A549 (cell line): ENCODE results near the gene COPZ2. TPM values are rescaled to one million over a fixed set of nuclear protein-coding genes. Genes with fewer than 3 reads are reported as not detected.
A peak's percentile ranks its signal among the peaks of the same experiment; 100 is the strongest.
"Not testable (repeated sequence)": the region's sequence is repeated elsewhere in the genome, so short reads cannot be mapped to it uniquely, and the experiment has no call there.

Experiments used
- ATAC-seq, 2 experiments: fragments of 200-7000 bp in 1 of 2; fragments of >200 bp in 1 of 2; cut with Nextera tagmentation in 1 of 2; cut with Tn5 transposase in 1 of 2; 3 replicates each; pipeline versions ENCODE4 v1.8.0 to v1.9.1; 2018 to 2020; ENCODE audit warnings: mild to moderate bottlenecking in 1 of 2, moderate library complexity in 1 of 2
- CTCF ChIA-PET: fragments of 300-600 bp; sonication (Branson Sonifier 250); formaldehyde crosslinking; extraction: SDS; loops from one replicate; lab custom pipeline; 2021; ENCODE audit warnings: antibody characterized with exemption, inconsistent platforms; lab: Yijun Ruan, JAX
- POLR2A ChIA-PET: fragments of 350-600 bp; formaldehyde crosslinking; extraction: SDS; loops from one replicate; lab custom pipeline; 2021; ENCODE audit warnings: antibody characterized with exemption, inconsistent platforms; lab: Yijun Ruan, JAX
- DNase-seq, 2 experiments: peaks; one replicate each; pipeline versions ENCODE4 v3.0.0 to v3.0.0-alpha.2; 2011 to 2016; ENCODE audit warnings: low read depth in 1 of 2, low spot score in 1 of 2
- FAIRE-seq: peaks from 2 replicates; lab custom pipeline; 2011; peaks lifted over from hg19 to GRCh38; lab: Jason Lieb, UNC
- H3K27ac ChIP-seq, 2 experiments: fragments of >200 bp; sonication (Bioruptor Twin); formaldehyde crosslinking; 3 replicates each; pipeline ENCODE4 v1.5.1; 2016 to 2017
- H3K4me1 ChIP-seq: fragments of >200 bp; sonication (Bioruptor Twin); formaldehyde crosslinking; 3 replicates; pipeline ENCODE4 v1.6.1; 2016
- H3K4me2 ChIP-seq: fragments of >200 bp; sonication (Bioruptor Twin); formaldehyde crosslinking; 3 replicates; pipeline ENCODE4 v1.6.1; 2016
- H3K4me3 ChIP-seq: fragments of >200 bp; sonication (Bioruptor Twin); formaldehyde crosslinking; 3 replicates; pipeline ENCODE4 v1.5.1; 2016
- H3K9me3 ChIP-seq: fragments of >200 bp; sonication (Bioruptor Twin); formaldehyde crosslinking; 3 replicates; pipeline ENCODE4 v1.6.1; 2016
- CHD2 ChIP-seq: fragments of 150-350 bp; IDR thresholded peaks from 2 replicates; pipeline ENCODE4 v1.6.1; 2014; ENCODE audit warnings: low read length; ENCODE audit not compliant: partially characterized antibody
- CHD4 ChIP-seq: fragments of 200-600 bp; sonication (generic); IDR thresholded peaks from 2 replicates; pipeline ENCODE4 v1.6.1; 2016; ENCODE audit warnings: antibody characterized with exemption, mild to moderate bottlenecking, borderline replicate concordance
- ESRRA ChIP-seq: fragments of 150-350 bp; IDR thresholded peaks from 2 replicates; pipeline ENCODE4 v1.6.1; 2014; ENCODE audit warnings: mild to moderate bottlenecking, low read length, borderline replicate concordance
- FOSB ChIP-seq: fragments of 250-450 bp; sonication (Bioruptor Pico); IDR thresholded peaks from 2 replicates; pipeline ENCODE4 v1.5.0; 2020; ENCODE audit warnings: mild to moderate bottlenecking, moderate library complexity
- FOSL2 ChIP-seq, 2 experiments: fragments of 450-650 bp in 1 of 2; fragments of >200 bp in 1 of 2; sonication (Bioruptor Twin) in 1 of 2; formaldehyde crosslinking; IDR thresholded peaks; 2 replicates each; pipeline versions ENCODE4 v1.5.0 to v1.6.1; 2016 to 2020; ENCODE audit warnings: mild to moderate bottlenecking in 1 of 2, moderate library complexity in 1 of 2
- GATA3 ChIP-seq: IDR thresholded peaks from 2 replicates; pipeline ENCODE4 v1.6.1; 2012; ENCODE audit warnings: borderline replicate concordance
- HES2 ChIP-seq: fragments of >200 bp; sonication (Bioruptor Twin); formaldehyde crosslinking; IDR thresholded peaks from 2 replicates; pipeline ENCODE4 v1.6.1; 2016
- HEYL ChIP-seq: fragments of 250-450 bp; sonication (Bioruptor Pico); IDR thresholded peaks from 2 replicates; pipeline ENCODE4 v1.8.0; 2021; ENCODE audit warnings: mild to moderate bottlenecking, moderate library complexity
- HOXB13 ChIP-seq: fragments of 250-450 bp; sonication (Bioruptor Pico); IDR thresholded peaks from 2 replicates; pipeline ENCODE4 v1.5.0; 2020; ENCODE audit warnings: low read depth, mild to moderate bottlenecking, moderate library complexity
- JUN ChIP-seq, 2 experiments: fragments of >200 bp; sonication (Bioruptor Twin); formaldehyde crosslinking; IDR thresholded peaks; 2 replicates in 1 of 2; 3 replicates in 1 of 2; pipeline ENCODE4 v1.6.1; 2016 to 2017
- JUNB ChIP-seq: fragments of >200 bp; sonication (Bioruptor Twin); formaldehyde crosslinking; IDR thresholded peaks from 2 replicates; pipeline ENCODE4 v1.6.1; 2016
- MAFK ChIP-seq: fragments of 450-650 bp; IDR thresholded peaks from 2 replicates; pipeline ENCODE4 v1.6.1; 2014; ENCODE audit not compliant: partially characterized antibody
- PHF8 ChIP-seq: fragments of 200-600 bp; sonication (generic); IDR thresholded peaks from 2 replicates; pipeline ENCODE4 v1.6.1; 2016; ENCODE audit warnings: low read depth, mild to moderate bottlenecking, antibody characterized with exemption, moderate library complexity, borderline replicate concordance
- POLR2AphosphoS2 ChIP-seq: conservative IDR thresholded peaks from 2 replicates; pipeline ENCODE4 v1.6.1; 2012; ENCODE audit warnings: low read length, improper control_type of control experiment, inconsistent platforms
- RAD21 ChIP-seq, 2 experiments: fragments of >200 bp in 1 of 2; sonication (Bioruptor Twin) in 1 of 2; formaldehyde crosslinking in 1 of 2; IDR thresholded peaks in 1 of 2; conservative IDR thresholded peaks in 1 of 2; 2 replicates in 1 of 2; 3 replicates in 1 of 2; pipeline ENCODE4 v1.6.1; 2012 to 2018; ENCODE audit warnings: inconsistent platforms in 1 of 2
- SREBF2 ChIP-seq: fragments of 450-650 bp; IDR thresholded peaks from 2 replicates; pipeline ENCODE4 v1.6.1; 2014; ENCODE audit warnings: mild to moderate bottlenecking, moderate library complexity
- ZC3H11A ChIP-seq: fragments of 450-650 bp; IDR thresholded peaks from 2 replicates; pipeline ENCODE4 v1.6.1; 2014; ENCODE audit warnings: antibody characterized with exemption, mild to moderate bottlenecking
- ZNF302 ChIP-seq: fragments of 250-450 bp; sonication (Bioruptor Pico); IDR thresholded peaks from 2 replicates; pipeline ENCODE4 v1.9.0; 2021; ENCODE audit warnings: inconsistent platforms, mild to moderate bottlenecking, moderate library complexity
- ZSCAN20 ChIP-seq: fragments of 250-450 bp; sonication (Bioruptor Pico); IDR thresholded peaks from 2 replicates; pipeline ENCODE4 v1.8.0; 2022; ENCODE audit warnings: mild to moderate bottlenecking, moderate library complexity
- WGBS: methylation state at CpG from one replicate; pipeline ENCODE4 v1.1.6; 2017; ENCODE audit errors: missing lambda C conversion rate; 5-methylcytosine and 5-hydroxymethylcytosine counted together
- polyA plus RNA-seq, 4 experiments: library from polyadenylated mRNA; depleted of rRNA in 3 of 4; stranded (reverse); fragments of >200 nt; fragmentation: RNase III in 1 of 4; extraction: RNeasy Plus Mini Kit Qiagen cat#74134 plus additional on column Dnase treatment in 1 of 4; gene quantifications; 2 replicates in 3 of 4; 3 replicates in 1 of 4; pipeline ENCODE4 v1.2.3, GENCODE V29; 2011 to 2017
- TF ChIP-seq, protein P1 (sequence below): fragments of >200 bp; sonication (Bioruptor Twin); formaldehyde crosslinking; IDR thresholded peaks from 3 replicates; pipeline ENCODE4 v1.5.1; 2016
- TF ChIP-seq, protein P2 (sequence below): IDR thresholded peaks from 2 replicates; pipeline ENCODE4 v1.6.1; 2012
- TF ChIP-seq, protein P3 (sequence below): fragments of 200-600 bp; sonication (generic); IDR thresholded peaks from 2 replicates; pipeline ENCODE4 v1.6.1; 2016; ENCODE audit warnings: antibody characterized with exemption, mild to moderate bottlenecking, moderate library complexity
- TF ChIP-seq, protein P4 (sequence below): fragments of 250-450 bp; sonication (Bioruptor Pico); IDR thresholded peaks from 2 replicates; pipeline ENCODE4 v1.5.0; 2021; ENCODE audit warnings: mild to moderate bottlenecking, moderate library complexity, borderline replicate concordance
- TF ChIP-seq, protein P5 (sequence below): fragments of >200 bp; sonication (Bioruptor Twin); formaldehyde crosslinking; IDR thresholded peaks from 3 replicates; pipeline ENCODE4 v1.6.1; 2016

The COPZ2 gene
- polyA plus RNA-seq, 2 of the 4 experiments (the other 2 are of a cell fraction): 10.6 to 19.3 TPM

DNA sequence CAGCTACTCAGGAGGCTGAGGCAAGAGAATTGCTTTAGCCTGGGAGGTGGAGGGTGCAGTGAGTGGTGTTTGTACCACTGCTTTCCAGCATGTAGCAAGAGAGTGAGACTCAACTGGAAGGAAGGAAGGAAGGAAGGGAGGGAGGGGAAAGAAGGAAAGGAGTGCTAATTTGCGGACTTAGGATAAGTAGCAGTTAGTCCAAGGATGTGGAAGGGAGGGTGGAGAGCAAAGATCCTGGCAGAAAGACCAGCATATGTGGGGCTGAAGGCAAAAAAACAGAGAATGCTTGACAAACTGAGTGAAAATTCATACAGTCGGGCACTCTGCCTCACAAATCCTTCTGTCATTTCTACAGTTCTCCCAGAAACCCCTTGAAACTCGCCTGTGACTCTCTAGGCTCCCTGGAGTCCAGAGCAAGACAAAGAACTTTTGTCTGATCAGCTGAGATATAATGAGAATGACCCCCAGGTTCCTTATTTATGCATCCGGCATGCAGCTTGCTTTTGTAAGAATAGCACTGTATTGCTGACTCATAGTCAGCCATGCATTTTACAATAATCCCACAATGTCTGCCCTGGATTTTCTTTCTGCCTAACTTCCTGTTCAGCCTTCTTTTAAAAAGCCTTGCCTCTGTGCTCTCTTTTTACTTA lies 35.2 kb downstream of the COPZ2 start (continued):
- peak; percentile 59; the same call in 1 of the 2 replicates for TF ChIP-seq HOXB13
- TF ChIP-seq HES2: no peak
- no peak for TF ChIP-seq ESRRA
- no peak for TF ChIP-seq GATA3
- TF ChIP-seq JUN (IDR thresholded peaks at IDR 0.05): no peak
- peak; percentile 95 for TF ChIP-seq MAFK
- TF ChIP-seq SREBF2: no peak
- no peak for TF ChIP-seq ZSCAN20 (CRISPR knock-in tag)
- TF ChIP-seq ZNF302 (CRISPR knock-in tag): no peak
- no peak for TF ChIP-seq CHD4
- TF ChIP-seq JUNB: no peak
- TF ChIP-seq, protein P1, sequence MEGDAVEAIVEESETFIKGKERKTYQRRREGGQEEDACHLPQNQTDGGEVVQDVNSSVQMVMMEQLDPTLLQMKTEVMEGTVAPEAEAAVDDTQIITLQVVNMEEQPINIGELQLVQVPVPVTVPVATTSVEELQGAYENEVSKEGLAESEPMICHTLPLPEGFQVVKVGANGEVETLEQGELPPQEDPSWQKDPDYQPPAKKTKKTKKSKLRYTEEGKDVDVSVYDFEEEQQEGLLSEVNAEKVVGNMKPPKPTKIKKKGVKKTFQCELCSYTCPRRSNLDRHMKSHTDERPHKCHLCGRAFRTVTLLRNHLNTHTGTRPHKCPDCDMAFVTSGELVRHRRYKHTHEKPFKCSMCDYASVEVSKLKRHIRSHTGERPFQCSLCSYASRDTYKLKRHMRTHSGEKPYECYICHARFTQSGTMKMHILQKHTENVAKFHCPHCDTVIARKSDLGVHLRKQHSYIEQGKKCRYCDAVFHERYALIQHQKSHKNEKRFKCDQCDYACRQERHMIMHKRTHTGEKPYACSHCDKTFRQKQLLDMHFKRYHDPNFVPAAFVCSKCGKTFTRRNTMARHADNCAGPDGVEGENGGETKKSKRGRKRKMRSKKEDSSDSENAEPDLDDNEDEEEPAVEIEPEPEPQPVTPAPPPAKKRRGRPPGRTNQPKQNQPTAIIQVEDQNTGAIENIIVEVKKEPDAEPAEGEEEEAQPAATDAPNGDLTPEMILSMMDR: no peak
- TF ChIP-seq, protein P2, sequence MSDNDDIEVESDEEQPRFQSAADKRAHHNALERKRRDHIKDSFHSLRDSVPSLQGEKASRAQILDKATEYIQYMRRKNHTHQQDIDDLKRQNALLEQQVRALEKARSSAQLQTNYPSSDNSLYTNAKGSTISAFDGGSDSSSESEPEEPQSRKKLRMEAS: no peak
- TF ChIP-seq, protein P3, sequence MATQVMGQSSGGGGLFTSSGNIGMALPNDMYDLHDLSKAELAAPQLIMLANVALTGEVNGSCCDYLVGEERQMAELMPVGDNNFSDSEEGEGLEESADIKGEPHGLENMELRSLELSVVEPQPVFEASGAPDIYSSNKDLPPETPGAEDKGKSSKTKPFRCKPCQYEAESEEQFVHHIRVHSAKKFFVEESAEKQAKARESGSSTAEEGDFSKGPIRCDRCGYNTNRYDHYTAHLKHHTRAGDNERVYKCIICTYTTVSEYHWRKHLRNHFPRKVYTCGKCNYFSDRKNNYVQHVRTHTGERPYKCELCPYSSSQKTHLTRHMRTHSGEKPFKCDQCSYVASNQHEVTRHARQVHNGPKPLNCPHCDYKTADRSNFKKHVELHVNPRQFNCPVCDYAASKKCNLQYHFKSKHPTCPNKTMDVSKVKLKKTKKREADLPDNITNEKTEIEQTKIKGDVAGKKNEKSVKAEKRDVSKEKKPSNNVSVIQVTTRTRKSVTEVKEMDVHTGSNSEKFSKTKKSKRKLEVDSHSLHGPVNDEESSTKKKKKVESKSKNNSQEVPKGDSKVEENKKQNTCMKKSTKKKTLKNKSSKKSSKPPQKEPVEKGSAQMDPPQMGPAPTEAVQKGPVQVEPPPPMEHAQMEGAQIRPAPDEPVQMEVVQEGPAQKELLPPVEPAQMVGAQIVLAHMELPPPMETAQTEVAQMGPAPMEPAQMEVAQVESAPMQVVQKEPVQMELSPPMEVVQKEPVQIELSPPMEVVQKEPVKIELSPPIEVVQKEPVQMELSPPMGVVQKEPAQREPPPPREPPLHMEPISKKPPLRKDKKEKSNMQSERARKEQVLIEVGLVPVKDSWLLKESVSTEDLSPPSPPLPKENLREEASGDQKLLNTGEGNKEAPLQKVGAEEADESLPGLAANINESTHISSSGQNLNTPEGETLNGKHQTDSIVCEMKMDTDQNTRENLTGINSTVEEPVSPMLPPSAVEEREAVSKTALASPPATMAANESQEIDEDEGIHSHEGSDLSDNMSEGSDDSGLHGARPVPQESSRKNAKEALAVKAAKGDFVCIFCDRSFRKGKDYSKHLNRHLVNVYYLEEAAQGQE: no peak
- TF ChIP-seq, protein P4, sequence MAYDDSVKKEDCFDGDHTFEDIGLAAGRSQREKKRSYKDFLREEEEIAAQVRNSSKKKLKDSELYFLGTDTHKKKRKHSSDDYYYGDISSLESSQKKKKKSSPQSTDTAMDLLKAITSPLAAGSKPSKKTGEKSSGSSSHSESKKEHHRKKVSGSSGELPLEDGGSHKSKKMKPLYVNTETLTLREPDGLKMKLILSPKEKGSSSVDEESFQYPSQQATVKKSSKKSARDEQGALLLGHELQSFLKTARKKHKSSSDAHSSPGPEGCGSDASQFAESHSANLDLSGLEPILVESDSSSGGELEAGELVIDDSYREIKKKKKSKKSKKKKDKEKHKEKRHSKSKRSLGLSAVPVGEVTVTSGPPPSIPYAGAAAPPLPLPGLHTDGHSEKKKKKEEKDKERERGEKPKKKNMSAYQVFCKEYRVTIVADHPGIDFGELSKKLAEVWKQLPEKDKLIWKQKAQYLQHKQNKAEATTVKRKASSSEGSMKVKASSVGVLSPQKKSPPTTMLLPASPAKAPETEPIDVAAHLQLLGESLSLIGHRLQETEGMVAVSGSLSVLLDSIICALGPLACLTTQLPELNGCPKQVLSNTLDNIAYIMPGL: no peak
- TF ChIP-seq RAD21 (conservative IDR thresholded peaks at IDR 0.05 in 1 of 2, IDR thresholded peaks at IDR 0.05 in 1 of 2): no peak
- TF ChIP-seq, protein P5, sequence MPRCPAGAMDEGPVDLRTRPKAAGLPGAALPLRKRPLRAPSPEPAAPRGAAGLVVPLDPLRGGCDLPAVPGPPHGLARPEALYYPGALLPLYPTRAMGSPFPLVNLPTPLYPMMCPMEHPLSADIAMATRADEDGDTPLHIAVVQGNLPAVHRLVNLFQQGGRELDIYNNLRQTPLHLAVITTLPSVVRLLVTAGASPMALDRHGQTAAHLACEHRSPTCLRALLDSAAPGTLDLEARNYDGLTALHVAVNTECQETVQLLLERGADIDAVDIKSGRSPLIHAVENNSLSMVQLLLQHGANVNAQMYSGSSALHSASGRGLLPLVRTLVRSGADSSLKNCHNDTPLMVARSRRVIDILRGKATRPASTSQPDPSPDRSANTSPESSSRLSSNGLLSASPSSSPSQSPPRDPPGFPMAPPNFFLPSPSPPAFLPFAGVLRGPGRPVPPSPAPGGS: no peak
- no peak for TF ChIP-seq FOSB (CRISPR knock-in tag)
- TF ChIP-seq PHF8: no peak
- TF ChIP-seq CHD2: no peak
- 0 out of 2 replicates have a peak, but pooled peaks have one; percentile 33 for TF ChIP-seq HEYL (CRISPR knock-in tag)
- no peak for TF ChIP-seq POLR2AphosphoS2
- no peak for TF ChIP-seq FOSL2 (IDR thresholded peaks at IDR 0.05)
- TF ChIP-seq FOSL2 (CRISPR knock-in tag; IDR thresholded peaks at IDR 0.05): peak; percentile 70
- no peak for TF ChIP-seq ZC3H11A

GRCh38 chr17:48001657-48002056 lies 35.9 kb downstream of the COPZ2 start:
- 92% methylated on average over 5 of the region's 5 CpGs for WGBS
- ATAC-seq, H3K9me3 ChIP-seq, POLR2A ChIA-PET, H3K4me2 ChIP-seq, DNase-seq, H3K4me3 ChIP-seq, FAIRE-seq: not testable (repeated sequence)
- H3K27ac ChIP-seq: peak overlapping the region in 1 of 2 experiments; percentile 84; a peak in 3 of 6 replicates
- H3K4me1 ChIP-seq: peaks cover 16% of the 10 kb centered on the region
- CTCF ChIA-PET: interaction anchor here (0.6 to 15.9 kb wide), 9 partner anchors 15 to 388 kb away, joined by 3 to 174 read pairs (median 5); partner anchors contain the start of genes CDK5RAP3 and SCRN2
